NCI-H2227 (cell line): ENCODE results near the gene PHACTR1.

Experiments used
- DNase-seq: peaks from one replicate; lab custom pipeline; 2025; ENCODE audit not compliant: unreplicated experiment; lab: John Stamatoyannopoulos, UW

The PHACTR1 gene

GRCh38 chr6:13013681-13014503, 297.3 kb downstream of the PHACTR1 start:
- DNase-seq: peak; percentile 19

- DNase-seq: peak; percentile 34
These were observed 298.2 kb downstream of the PHACTR1 start for GRCh38 chr6:13014504-13015378.

GRCh38 chr6:13015379-13015681, 298.8 kb downstream of the PHACTR1 start:
- DNase-seq: no peak

- no peak for DNase-seq
These were observed 308.0 kb downstream of the PHACTR1 start for GRCh38 chr6:13024616-13025015.

- DNase-seq: peak; percentile 11
These were observed 309.4 kb downstream of the PHACTR1 start for GRCh38 chr6:13025893-13026499.

GRCh38 chr6:13026557-13026956, 310.0 kb downstream of the PHACTR1 start:
- peak; percentile 20 for DNase-seq

- no peak for DNase-seq
These were observed 310.6 kb downstream of the PHACTR1 start for GRCh38 chr6:13027207-13027606.

GRCh38 chr6:13030396-13030795, 313.8 kb downstream of the PHACTR1 start:
- no peak for DNase-seq

- no peak for DNase-seq
These were observed 316.0 kb downstream of the PHACTR1 start for GRCh38 chr6:13032566-13032965.

GRCh38 chr6:13033145-13033544, 316.6 kb downstream of the PHACTR1 start:
- no peak for DNase-seq

- no peak for DNase-seq
These were observed 317.7 kb downstream of the PHACTR1 start for GRCh38 chr6:13034316-13034715.

GRCh38 chr6:13035606-13036005, 319.0 kb downstream of the PHACTR1 start:
- no peak for DNase-seq

GRCh38 chr6:13038315-13038714, 321.7 kb downstream of the PHACTR1 start:
- DNase-seq: no peak

- peak; percentile 57 for DNase-seq
These were observed 322.2 kb downstream of the PHACTR1 start for GRCh38 chr6:13038741-13039190.

- DNase-seq: no peak
These were observed 327.8 kb downstream of the PHACTR1 start for GRCh38 chr6:13044390-13044789.

GRCh38 chr6:13044896-13045295, 328.3 kb downstream of the PHACTR1 start:
- DNase-seq: no peak

GRCh38 chr6:13045676-13046075, 329.1 kb downstream of the PHACTR1 start:
- no peak for DNase-seq

- DNase-seq: no peak
These were observed 329.5 kb downstream of the PHACTR1 start for GRCh38 chr6:13046084-13046483.

GRCh38 chr6:13048113-13048512, 331.5 kb downstream of the PHACTR1 start:
- no peak for DNase-seq

- no peak for DNase-seq
These were observed 333.2 kb downstream of the PHACTR1 start for GRCh38 chr6:13049666-13050254.

- DNase-seq: no peak
These were observed 336.5 kb downstream of the PHACTR1 start for GRCh38 chr6:13053006-13053461.
